ENCODE measurements around the gene TRIM37.
"Not testable (repeated sequence)": the region's sequence is repeated elsewhere in the genome, so short reads cannot be mapped to it uniquely, and the experiment has no call there.

Gene TRIM37

DNA sequence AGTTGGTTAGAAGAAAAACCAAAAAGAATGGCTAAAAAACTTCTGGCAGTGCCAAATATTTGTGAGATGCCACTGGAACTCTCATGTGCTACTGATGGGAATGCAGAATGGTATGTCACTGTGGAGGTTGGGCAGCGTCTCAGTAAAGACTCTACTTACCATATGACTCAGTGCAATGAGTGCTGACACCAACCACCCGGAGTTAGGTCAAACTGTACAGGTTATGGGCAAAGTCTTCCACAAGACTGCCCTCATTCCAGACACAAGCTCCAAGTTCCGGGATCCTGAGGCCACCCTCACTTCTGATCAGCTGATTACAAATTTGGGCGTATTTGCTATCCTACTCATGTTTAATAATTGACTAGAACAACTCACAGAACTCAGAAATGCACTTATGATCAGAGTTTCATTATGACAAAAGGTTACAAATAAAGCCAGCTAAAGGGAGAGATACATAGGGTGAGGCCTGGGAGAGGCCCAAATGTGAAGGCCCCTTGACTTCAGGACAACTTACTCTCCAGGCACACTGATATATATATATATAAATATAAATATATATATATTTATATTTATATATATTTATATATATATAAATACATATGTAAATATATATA, 114.9 kb downstream of the TRIM37 start:
- DNase-seq, result no peak

DNA sequence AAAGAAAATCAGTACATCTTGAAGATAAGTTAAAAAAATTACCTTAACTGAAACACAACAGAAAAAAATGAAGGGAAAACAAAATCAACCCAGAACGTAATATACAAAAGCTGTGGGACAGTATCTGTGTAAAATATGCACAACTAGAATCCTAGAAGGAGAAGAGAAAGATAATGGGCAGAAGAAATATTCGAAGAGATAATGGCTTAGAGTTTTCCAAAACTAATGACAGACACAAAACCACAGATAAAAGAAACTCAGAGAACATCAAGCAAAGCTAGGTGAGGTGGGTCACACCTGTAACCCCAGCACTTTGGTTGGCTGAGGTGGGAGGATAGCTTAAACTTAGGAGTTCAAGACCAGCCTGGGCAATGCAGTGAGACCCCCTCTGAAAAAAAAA, 117.1 kb downstream of the TRIM37 start:
- DNase-seq, result no peak

DNA sequence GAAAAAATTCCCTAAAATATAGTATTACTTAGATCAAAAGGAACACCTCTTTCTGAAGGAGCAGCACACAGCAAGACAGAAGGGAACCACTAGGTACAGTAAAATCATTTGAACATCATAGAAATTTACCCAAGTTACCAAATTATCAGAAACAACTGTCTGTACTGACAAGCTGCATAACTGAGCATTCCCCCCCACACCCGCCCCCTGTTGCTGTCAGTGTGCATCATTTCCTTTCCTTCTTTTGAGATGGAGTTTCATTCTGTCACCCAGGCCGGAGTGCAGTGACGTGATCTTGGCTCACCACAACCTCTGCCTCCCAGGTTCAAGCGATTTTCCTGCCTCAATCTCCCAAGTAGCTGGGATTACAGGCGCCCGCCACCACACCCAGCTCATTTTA, 120.7 kb downstream of the TRIM37 start:
- no peak for DNase-seq

DNA sequence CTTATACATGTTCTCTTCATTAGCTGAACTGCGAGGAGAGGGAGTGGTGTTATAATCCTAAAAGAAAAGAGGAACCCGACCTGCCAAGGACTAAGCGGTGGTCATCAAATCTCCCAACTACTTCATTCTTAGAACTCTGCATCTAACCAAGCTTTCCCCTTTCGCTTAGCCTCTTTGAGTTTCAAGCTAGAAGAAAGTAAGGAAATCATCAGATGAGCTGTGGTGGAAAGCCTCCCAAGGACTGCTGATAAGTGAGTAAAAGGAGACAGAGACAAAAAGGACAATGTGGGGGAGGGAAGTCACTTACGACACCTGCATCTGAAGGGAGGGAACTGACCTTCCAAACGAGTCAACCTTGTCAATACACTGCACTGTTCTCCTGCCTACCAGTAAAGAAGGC, 121.3 kb downstream of the TRIM37 start:
- no peak for DNase-seq

GRCh38 chr17:58982626-58983025, 124.1 kb downstream of the TRIM37 start:
- no peak for DNase-seq

DNA sequence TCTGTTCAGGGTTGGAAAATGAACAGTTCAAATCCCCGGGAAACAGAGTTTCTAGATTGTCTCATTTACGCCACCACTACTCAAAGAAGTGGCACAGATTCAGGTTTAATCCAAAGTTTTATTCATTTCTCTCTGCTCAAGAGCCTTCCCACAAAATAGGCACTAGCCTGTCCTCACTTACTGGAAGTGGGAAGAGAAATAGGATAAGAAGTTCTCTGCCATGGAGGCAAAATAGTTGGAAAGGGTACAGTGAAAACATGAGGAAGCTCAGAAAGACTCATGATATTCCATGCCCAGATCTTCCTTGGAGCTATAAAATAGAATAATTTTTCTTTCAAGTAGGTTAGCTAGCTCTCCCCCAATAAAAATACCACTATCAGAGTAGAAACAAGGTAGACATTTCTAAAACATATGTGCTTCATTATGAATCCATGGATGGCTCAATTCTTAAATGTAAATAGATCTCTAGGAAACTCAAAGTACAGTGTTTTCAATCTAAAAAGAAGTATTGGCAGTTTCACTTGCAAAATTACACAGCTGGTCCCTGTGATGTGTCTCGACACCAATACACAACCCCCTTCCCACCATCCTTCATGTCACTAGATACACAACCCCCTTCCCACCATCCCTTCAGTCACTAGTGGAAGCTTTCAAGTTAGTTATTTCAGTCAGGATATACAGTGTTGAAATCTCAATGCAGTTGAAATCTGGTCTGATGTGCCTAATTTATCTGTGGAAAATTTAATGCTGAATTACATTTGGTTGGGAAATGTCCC, 125.8 kb downstream of the TRIM37 start:
- no peak for DNase-seq

GRCh38 chr17:58976541-58976940, 130.1 kb downstream of the TRIM37 start:
- DNase-seq, result no peak

DNA sequence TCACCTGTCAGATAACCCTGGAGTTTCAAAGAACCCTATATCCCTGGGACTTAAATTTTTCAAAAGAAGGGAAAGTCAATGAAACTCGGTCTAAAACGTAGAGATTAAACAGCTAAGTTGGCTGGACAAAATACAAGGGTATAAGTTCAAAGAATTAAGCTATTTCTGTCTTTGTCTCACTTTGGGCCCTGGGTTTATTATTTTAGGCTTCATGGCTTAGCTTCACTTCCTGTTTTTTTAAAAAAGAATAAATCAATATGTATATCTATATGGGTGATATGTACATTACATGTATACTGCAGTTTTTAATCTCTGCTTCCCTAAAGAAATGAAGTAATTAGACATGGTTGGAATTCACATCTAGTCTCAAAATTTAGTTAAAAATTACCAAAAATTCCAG, 132.3 kb downstream of the TRIM37 start:
- no peak for DNase-seq

GRCh38 chr17:58970609-58971450, 135.8 kb downstream of the TRIM37 start:
- no peak for DNase-seq

GRCh38 chr17:58969612-58970011, 137.1 kb downstream of the TRIM37 start:
- no peak for DNase-seq

DNA sequence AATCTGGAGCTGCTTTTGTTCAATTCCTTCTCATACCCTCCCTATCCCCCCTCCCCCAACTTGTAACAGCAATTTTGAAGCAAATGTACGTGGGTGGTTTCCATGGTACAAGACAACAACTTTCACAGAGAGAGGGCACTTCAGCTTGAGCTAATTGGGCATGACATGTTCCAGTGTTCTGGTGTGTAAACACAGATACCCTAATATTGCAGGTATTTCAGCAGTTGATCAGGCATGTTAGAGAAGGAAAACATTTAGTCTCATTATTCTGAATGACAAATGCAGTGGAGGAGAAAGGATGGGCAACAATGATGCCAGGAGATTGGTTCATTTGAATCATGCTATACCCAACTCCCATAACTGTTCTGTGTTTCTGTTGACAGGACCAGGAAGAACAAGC, 137.5 kb downstream of the TRIM37 start:
- no peak for DNase-seq

- no peak for DNase-seq
Measured at GRCh38 chr17:58968426-58969061, 138.1 kb downstream of the TRIM37 start.

DNA sequence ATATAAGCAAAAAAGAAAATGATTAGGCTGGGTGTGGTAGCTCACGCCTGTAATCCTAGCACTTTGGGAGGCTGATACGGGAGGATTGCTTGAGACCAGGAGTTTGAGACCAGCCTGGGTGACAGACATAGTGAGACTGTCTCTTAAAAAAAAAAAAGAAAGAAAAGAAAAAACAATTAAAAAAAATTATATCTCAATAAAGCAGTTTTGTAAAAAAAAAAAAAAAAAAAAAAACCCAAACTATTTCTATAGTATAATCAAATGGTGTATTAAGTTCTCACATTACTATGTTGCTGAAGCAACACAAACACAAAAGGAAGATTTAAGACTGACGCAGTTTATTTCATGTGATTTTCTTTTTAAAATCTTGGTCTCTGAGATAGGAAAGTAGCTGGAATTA, 140.5 kb downstream of the TRIM37 start:
- no peak for DNase-seq

DNA sequence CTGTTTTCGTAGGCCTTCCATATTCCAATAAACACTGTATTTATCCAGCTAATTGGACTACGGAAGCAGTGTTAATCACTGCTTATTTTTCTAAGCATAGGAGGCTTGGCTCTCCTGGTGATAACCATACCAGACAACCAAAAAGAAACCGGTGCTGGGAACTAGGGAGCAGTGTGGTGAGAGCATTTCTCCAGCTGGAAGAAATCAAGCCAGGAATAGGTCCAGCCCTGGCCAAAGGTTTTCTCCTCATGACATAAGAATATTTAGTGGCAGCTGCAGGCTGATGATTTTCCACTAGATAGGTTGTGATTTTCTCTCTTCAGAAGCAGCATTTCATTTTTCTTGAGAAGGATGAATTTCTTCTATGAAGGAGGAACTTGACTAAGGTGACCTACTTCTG, 141.5 kb downstream of the TRIM37 start:
- DNase-seq, result no peak

DNA sequence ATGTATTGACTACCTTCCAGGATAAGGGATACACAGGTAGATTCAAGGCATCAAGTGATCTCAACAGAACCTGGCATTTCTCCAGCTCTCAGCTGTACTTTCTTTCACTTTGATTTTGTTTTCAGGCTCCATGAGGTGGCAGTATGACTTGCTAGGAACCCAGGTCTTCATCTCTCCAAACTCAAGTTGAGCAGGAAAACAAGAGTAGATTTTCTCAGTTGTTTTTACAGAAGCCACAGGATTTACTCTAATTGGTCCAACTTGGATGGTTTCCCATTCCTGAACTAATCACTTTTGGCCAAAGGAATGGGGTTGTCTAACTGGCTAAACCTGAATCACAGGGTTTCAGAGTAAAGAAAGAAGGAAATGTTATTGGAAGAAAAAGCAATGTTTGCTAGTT, 146.6 kb downstream of the TRIM37 start:
- peak; percentile 28 for DNase-seq

- not testable (repeated sequence) for DNase-seq
Measured at GRCh38 chr17:58957725-58958073, 149.0 kb downstream of the TRIM37 start.

DNA sequence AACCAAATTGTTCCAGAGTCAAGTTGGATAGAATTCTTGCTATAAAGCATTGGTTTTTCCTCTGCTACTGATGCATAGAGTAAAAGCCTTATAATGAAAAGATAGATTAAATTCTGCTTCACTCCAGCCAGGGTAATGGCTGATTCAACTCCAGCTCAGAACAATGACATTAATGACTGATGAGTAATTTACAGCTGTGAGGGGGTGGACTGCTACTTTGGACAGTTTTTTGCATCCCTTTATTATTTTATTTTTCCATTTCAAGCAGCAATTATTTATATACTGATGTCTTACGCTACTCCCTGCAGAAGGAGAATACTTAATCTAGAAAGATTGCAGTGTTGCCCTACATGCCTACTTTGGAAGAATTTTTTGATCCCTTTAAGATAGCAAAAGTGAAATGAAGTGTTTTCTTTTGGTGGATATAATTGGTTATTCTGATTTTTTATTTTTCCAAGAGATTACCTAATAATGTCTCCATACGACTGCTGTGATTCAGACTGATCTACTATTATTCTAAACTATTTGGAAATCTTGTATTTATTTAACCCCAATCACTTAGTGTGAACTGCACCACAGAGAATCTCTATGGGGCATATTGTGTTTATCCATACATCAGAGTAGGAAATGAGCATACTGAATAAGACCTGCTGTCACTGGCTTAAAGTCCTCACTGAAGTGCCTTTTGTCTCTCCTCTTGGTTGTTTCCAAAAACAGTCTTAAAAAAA, 149.5 kb downstream of the TRIM37 start:
- DNase-seq, result no peak

GRCh38 chr17:58954358-58954757, 152.3 kb downstream of the TRIM37 start:
- DNase-seq, result not testable (repeated sequence)

DNA sequence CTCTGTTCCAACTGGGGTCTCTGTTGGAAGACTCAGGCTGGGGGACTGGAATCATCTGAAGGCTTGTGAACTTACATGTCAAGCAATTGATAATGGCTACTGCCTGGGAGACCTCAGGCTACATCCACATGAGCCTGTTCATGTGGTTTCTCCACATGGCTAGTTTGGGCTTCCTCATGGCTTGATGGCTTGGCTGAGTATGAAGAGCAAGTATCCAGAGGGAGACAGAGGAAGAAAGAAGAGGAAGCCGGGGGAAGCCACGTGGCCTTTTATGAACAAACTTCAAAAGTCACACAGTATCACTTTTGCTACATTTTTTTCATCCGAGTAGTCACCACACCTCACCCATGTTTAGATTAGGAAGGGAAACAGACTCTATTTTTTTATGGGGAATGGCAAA, 158.9 kb downstream of the TRIM37 start:
- no peak for DNase-seq

DNA sequence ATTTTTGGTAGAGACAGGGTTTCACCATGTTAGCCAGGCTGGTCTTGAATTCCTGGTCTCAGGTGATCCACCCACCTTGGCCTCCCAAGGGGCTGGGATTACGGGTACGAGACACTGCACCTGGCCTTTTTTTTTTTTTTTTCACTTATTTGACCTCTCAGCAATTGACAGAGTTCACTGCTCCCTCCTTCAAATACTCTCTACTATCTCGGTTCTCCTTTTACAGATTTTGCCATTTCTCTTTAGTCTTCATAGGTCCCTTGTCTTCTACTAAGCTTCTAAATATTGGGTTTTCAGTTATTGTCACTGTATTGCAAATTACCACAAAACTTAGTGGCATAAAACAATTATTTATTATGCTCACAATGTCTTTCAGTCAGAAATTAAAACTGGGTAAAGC, 159.3 kb downstream of the TRIM37 start:
- no peak for DNase-seq

DNA sequence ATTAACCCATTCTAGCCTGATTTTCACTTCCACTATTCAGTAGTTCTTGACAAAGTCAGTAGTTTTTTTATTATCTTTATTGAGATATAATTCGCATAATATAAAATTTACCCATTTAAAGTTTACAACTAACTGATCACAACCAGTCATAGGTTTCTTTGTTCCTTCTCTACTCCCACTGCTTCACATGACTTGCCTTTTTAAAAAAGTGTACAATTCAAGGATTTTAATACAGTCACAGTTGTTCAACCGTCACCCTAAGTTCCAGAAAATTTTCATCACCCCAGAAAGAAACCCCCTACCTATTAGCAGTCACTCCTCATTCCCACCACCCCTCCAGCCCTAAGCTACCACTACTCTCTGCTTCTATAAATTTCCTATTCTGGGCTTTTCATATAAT, 162.5 kb downstream of the TRIM37 start:
- no peak for DNase-seq

- DNase-seq, result no peak
Measured at GRCh38 chr17:58936295-58936694, 170.4 kb downstream of the TRIM37 start.

GRCh38 chr17:58932956-58933355, 173.7 kb downstream of the TRIM37 start:
- no peak for DNase-seq
